H1 (cell line): ENCODE results near the gene FYB2. TPM values are rescaled to one million over a fixed set of nuclear protein-coding genes. Genes with fewer than 3 reads are reported as not detected.

Experiments used
- CTCF ChIA-PET: fragments of 300-600 bp; sonication (Branson Sonifier 250); formaldehyde crosslinking; loops from one replicate; lab custom pipeline; 2021; ENCODE audit not compliant: partially characterized antibody; lab: Charles Lee
- POLR2A ChIA-PET: fragments of 300-600 bp; sonication (Branson Sonifier 250); formaldehyde crosslinking; loops from one replicate; lab custom pipeline; 2021; ENCODE audit warnings: inconsistent platforms; ENCODE audit not compliant: partially characterized antibody; lab: Charles Lee
- DNase-seq, 2 experiments: peaks; one replicate each; pipeline versions ENCODE4 v3.0.0 to v3.0.0-alpha.2; 2010 to 2022; ENCODE audit warnings: low spot score in 2 of 2, low read depth in 1 of 2, mixed read lengths in 1 of 2
- FAIRE-seq: peaks from 2 replicates; lab custom pipeline; 2011; peaks lifted over from hg19 to GRCh38; lab: Jason Lieb, UNC
- H2AFZ ChIP-seq: 2 replicates; pipeline ENCODE4 v1.8.1; 2012; ENCODE audit warnings: low read length, inconsistent platforms
- H2AK5ac ChIP-seq: 2 replicates; pipeline ENCODE4 v1.6.1; 2013; ENCODE audit warnings: low read depth, low read length
- H2BK120ac ChIP-seq: replicated peaks from 2 replicates; pipeline ENCODE3; 2013; ENCODE audit warnings: low read depth, low read length, inconsistent platforms
- H2BK12ac ChIP-seq: 2 replicates; pipeline ENCODE4 v1.6.1; 2013; ENCODE audit warnings: low read depth, low read length
- H2BK15ac ChIP-seq: 2 replicates; pipeline ENCODE4 v1.6.1; 2013; ENCODE audit warnings: low read length
- H2BK20ac ChIP-seq: 2 replicates; pipeline ENCODE4 v1.6.1; 2013; ENCODE audit warnings: low read length
- H2BK5ac ChIP-seq: 2 replicates; pipeline ENCODE4 v1.6.1; 2013; ENCODE audit warnings: low read depth, low read length
- H3K14ac ChIP-seq: 2 replicates; pipeline ENCODE4 v1.6.1; 2013; ENCODE audit warnings: inconsistent platforms; ENCODE audit not compliant: insufficient read length
- H3K18ac ChIP-seq: 2 replicates; pipeline ENCODE4 v1.6.1; 2013; ENCODE audit warnings: low read length; ENCODE audit errors: extremely low read depth
- H3K23ac ChIP-seq: 2 replicates; pipeline ENCODE4 v1.6.1; 2013; ENCODE audit warnings: inconsistent platforms; ENCODE audit not compliant: insufficient read length
- H3K23me2 ChIP-seq: 2 replicates; pipeline ENCODE4 v1.6.1; 2013; ENCODE audit warnings: low read depth, low read length
- H3K27ac ChIP-seq: 2 replicates; pipeline ENCODE4 v1.6.1; 2011; ENCODE audit warnings: low read depth, low read length, inconsistent platforms
- H3K27me3 ChIP-seq, 4 experiments: replicated peaks in 1 of 4; 1 replicate in 1 of 4; 2 replicates in 3 of 4; pipeline versions ENCODE4 v1.6.1 to v1.8.1; 2011 to 2013; ENCODE audit warnings: low read length in 3 of 4, mild to moderate bottlenecking in 3 of 4, inconsistent platforms in 2 of 4, mixed read lengths in 2 of 4, moderate library complexity in 1 of 4; ENCODE audit not compliant: control insufficient read depth in 3 of 4, insufficient read depth in 3 of 4; ENCODE audit errors: extremely low read depth in 1 of 4
- H3K36me3 ChIP-seq, 4 experiments: 2 replicates each; pipeline versions ENCODE4 v1.6.1 to v1.8.1; 2011 to 2013; ENCODE audit warnings: mild to moderate bottlenecking in 4 of 4, low read length in 3 of 4, moderate library complexity in 2 of 4, control low read depth in 1 of 4, inconsistent platforms in 1 of 4; ENCODE audit not compliant: insufficient read depth in 4 of 4, control insufficient read depth in 2 of 4
- H3K4ac ChIP-seq: replicated peaks from 2 replicates; pipeline ENCODE3; 2013; ENCODE audit warnings: low read length, low read depth, mixed read lengths, inconsistent platforms; ENCODE audit not compliant: insufficient read length
- H3K4me1 ChIP-seq, 4 experiments: replicated peaks in 1 of 4; 1 replicate in 1 of 4; 2 replicates in 3 of 4; pipeline versions ENCODE4 v1.6.1 to v1.8.1; 2011 to 2013; ENCODE audit warnings: low read length in 3 of 4, inconsistent platforms in 2 of 4, mixed read lengths in 1 of 4; ENCODE audit not compliant: insufficient read depth in 4 of 4, control insufficient read depth in 3 of 4
- H3K4me2 ChIP-seq, 2 experiments: 2 replicates each; pipeline versions ENCODE4 v1.6.1 to v1.8.1; 2011 to 2013; ENCODE audit warnings: low read depth in 2 of 2, low read length in 2 of 2, control low read depth in 1 of 2, inconsistent platforms in 1 of 2, mild to moderate bottlenecking in 1 of 2; ENCODE audit not compliant: insufficient read depth in 1 of 2
- H3K4me3 ChIP-seq, 4 experiments: fragments of 200-600, 300-600 bp in 1 of 4; sonication (generic), shearing (Covaris generic), sonication (Bioruptor Twin) in 1 of 4; 2 replicates each; pipeline versions ENCODE4 v1.5.1 to v1.8.1; 2011 to 2016; ENCODE audit warnings: low read length in 4 of 4, low read depth in 3 of 4, control low read depth in 2 of 4, inconsistent platforms in 2 of 4, mild to moderate bottlenecking in 2 of 4, mixed read lengths in 1 of 4, moderate library complexity in 1 of 4; ENCODE audit not compliant: insufficient read depth in 2 of 4; ENCODE audit errors: extremely low read depth in 1 of 4
- H3K56ac ChIP-seq: replicated peaks from 2 replicates; pipeline ENCODE3; 2013; ENCODE audit warnings: low read depth, mild to moderate bottlenecking, mixed read lengths, low read length, inconsistent platforms; ENCODE audit not compliant: insufficient read length
- H3K79me1 ChIP-seq: 2 replicates; pipeline ENCODE4 v1.6.1; 2013; ENCODE audit warnings: low read depth, low read length, control low read depth
- H3K79me2 ChIP-seq, 2 experiments: 2 replicates each; pipeline versions ENCODE4 v1.6.1 to v1.8.1; 2012 to 2013; ENCODE audit warnings: low read length in 2 of 2, mild to moderate bottlenecking in 2 of 2, inconsistent platforms in 1 of 2; ENCODE audit not compliant: insufficient read depth in 2 of 2, control insufficient read depth in 1 of 2
- H3K9ac ChIP-seq, 4 experiments: replicated peaks in 1 of 4; 1 replicate in 1 of 4; 2 replicates in 3 of 4; pipeline versions ENCODE4 v1.6.1 to v1.8.1; 2011 to 2013; ENCODE audit warnings: low read depth in 3 of 4, low read length in 3 of 4, control low read depth in 2 of 4, mild to moderate bottlenecking in 2 of 4, moderate library complexity in 2 of 4, inconsistent platforms in 1 of 4; ENCODE audit errors: extremely low read depth in 1 of 4
- H3K9me3 ChIP-seq, 2 experiments: 2 replicates each; pipeline versions ENCODE4 v1.6.1 to v1.8.1; 2012 to 2013; ENCODE audit warnings: mild to moderate bottlenecking in 2 of 2, moderate library complexity in 2 of 2, control low read depth in 1 of 2, inconsistent platforms in 1 of 2, low read depth in 1 of 2, low read length in 1 of 2, mixed read lengths in 1 of 2; ENCODE audit not compliant: insufficient read depth in 2 of 2
- H4K20me1 ChIP-seq, 2 experiments: replicated peaks in 1 of 2; 2 replicates each; pipeline versions ENCODE3 to v1.8.1; 2011 to 2013; ENCODE audit warnings: inconsistent platforms in 2 of 2, low read length in 2 of 2, mild to moderate bottlenecking in 1 of 2; ENCODE audit not compliant: insufficient read depth in 2 of 2, control insufficient read depth in 1 of 2
- H4K5ac ChIP-seq: 2 replicates; pipeline ENCODE4 v1.6.1; 2013; ENCODE audit warnings: low read length, low read depth, mixed read lengths, inconsistent platforms; ENCODE audit not compliant: insufficient read length
- H4K8ac ChIP-seq: 2 replicates; pipeline ENCODE4 v1.8.0; 2013; ENCODE audit warnings: mild to moderate bottlenecking, moderate library complexity, low read length, inconsistent platforms; ENCODE audit not compliant: insufficient read depth; ENCODE audit errors: extremely low read depth
- H4K91ac ChIP-seq: replicated peaks from 2 replicates; pipeline ENCODE3; 2013; ENCODE audit warnings: low read length, mixed read lengths, inconsistent platforms; ENCODE audit not compliant: insufficient read length
- BCL11A ChIP-seq, 2 experiments: IDR thresholded peaks; one replicate each; pipeline ENCODE4 v1.6.1; 2011; ENCODE audit warnings: low read depth in 2 of 2, low read length in 2 of 2, mild to moderate bottlenecking in 2 of 2
- CBX8 ChIP-seq: fragments of 300-800, 300-1000 bp; sonication (generic); IDR thresholded peaks from 2 replicates; pipeline ENCODE4 v1.7.1; 2016; ENCODE audit warnings: low read depth, low read length, borderline replicate concordance
- FOSL1 ChIP-seq: IDR thresholded peaks from 2 replicates; pipeline ENCODE4 v1.6.1; 2011; ENCODE audit warnings: mild to moderate bottlenecking, low read depth, low read length, moderate library complexity; ENCODE audit not compliant: insufficient read depth
- GABPA ChIP-seq: IDR thresholded peaks from 2 replicates; pipeline ENCODE4 v1.6.1; 2011; ENCODE audit warnings: mild to moderate bottlenecking, low read length, moderate library complexity, borderline replicate concordance; ENCODE audit not compliant: insufficient read depth
- KDM1A ChIP-seq: fragments of 200-600, 300-600 bp; sonication (generic); IDR thresholded peaks from 2 replicates; pipeline ENCODE4 v1.7.1; 2016; ENCODE audit warnings: mild to moderate bottlenecking, low read length, borderline replicate concordance
- KDM5A ChIP-seq: fragments of 200-600 bp; IDR thresholded peaks from 2 replicates; pipeline ENCODE4 v1.7.1; 2012; ENCODE audit warnings: mild to moderate bottlenecking, low read length, inconsistent platforms, mixed read lengths
- NRF1 ChIP-seq: IDR thresholded peaks from 2 replicates; pipeline ENCODE4 v1.6.1; 2011; ENCODE audit warnings: mild to moderate bottlenecking, low read depth, low read length, improper control_type of control experiment
- RBBP5 ChIP-seq: IDR thresholded peaks from 2 replicates; pipeline ENCODE4 v1.7.1; 2012; ENCODE audit warnings: low read depth, mild to moderate bottlenecking, inconsistent platforms, low read length, moderate library complexity, borderline replicate concordance
- TAF1 ChIP-seq: IDR thresholded peaks from 2 replicates; pipeline ENCODE4 v1.6.1; 2011; ENCODE audit warnings: mild to moderate bottlenecking, low read depth, low read length
- TBP ChIP-seq: IDR thresholded peaks from 2 replicates; pipeline ENCODE4 v1.6.1; 2011; ENCODE audit warnings: low read depth, low read length, improper control_type of control experiment
- TEAD4 ChIP-seq: IDR thresholded peaks from 2 replicates; pipeline ENCODE4 v1.6.1; 2012; ENCODE audit warnings: low read depth, low read length, inconsistent platforms, mixed read lengths
- WGBS, 2 experiments: shearing (Covaris generic) in 1 of 2; methylation state at CpG; one replicate each; pipeline versions ENCODE4 v1.1.6 to v1.1.7; 2013 to 2015; ENCODE audit warnings: low lambda C conversion rate in 2 of 2, mixed read lengths in 2 of 2, inconsistent platforms in 1 of 2, low coverage in 1 of 2, missing lambda C conversion rate in 1 of 2; ENCODE audit not compliant: insufficient replicate concordance in 2 of 2, insufficient coverage in 1 of 2, insufficient read length in 1 of 2; ENCODE audit errors: extremely low coverage in 1 of 2, missing lambda C conversion rate in 1 of 2; 5-methylcytosine and 5-hydroxymethylcytosine counted together
- polyA plus RNA-seq, 7 experiments: library from polyadenylated mRNA; depleted of rRNA in 3 of 7; stranded (reverse) in 5 of 7; unstranded in 2 of 7; fragments of >200 nt in 5 of 7; fragments of 200-250 nt in 2 of 7; gene quantifications; 1 replicate in 5 of 7; 2 replicates in 1 of 7; 4 replicates in 1 of 7; pipeline versions ENCODE4 v1.2.1 to v1.2.3, GENCODE V29; 2011 to 2013; ENCODE audit warnings: missing spikeins in 2 of 7, mixed read lengths in 2 of 7
- total RNA-seq: library from RNA; stranded (reverse); fragmentation: NEBNext Ultra II Directional; extraction: Animal tissue kit (Norgen Biotek cat#: 25700); gene quantifications from 2 replicates; pipeline ENCODE4 v1.2.1, GENCODE V29; 2021
- TF ChIP-seq, protein P1 (sequence below): IDR thresholded peaks from 2 replicates; pipeline ENCODE4 v1.6.1; 2011; ENCODE audit warnings: low read length, improper control_type of control experiment

FYB2 gene
- total and polyA plus RNA-seq, 2 of the 8 experiments (the other 6 are each of a cell fraction or from before 2014, with no cell fraction given) = 0.11 to 0.17 TPM

DNA sequence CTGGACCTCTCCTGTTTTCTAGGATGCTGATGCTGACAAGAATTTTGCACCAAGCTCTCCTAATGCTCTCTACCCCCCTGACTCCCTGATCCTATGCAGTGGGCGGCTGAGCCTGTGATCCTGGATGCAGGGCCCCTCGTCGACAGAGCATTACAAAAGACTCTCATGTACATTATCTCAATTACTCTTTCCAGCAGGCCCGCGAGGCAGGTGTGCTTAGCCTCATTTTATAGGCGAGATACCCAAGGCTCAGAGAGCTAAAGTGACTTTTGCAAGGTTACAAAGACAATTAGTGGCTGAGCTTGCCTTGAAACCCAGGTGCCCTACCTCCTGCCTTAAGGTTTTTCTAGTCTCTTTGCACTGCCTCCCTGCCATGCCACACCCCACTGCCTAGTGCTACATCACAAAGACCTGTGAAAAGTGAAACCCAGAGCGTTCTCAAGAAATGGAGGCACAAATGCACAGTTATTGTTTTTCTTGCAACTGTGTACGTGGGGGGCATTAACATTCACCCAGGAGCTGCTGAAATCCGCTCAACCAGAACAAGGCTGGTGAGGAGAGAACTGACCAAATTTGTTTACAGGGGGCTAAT is 25.4 kb upstream of the FYB2 start:
- POLR2A ChIA-PET = interaction anchor here (0.5 kb wide), 1 partner anchor 120 kb away, joined by 3 read pairs; no protein-coding TSS in a partner anchor

More for the DNA sequence above, 25.4 kb upstream of the FYB2 start:
- no peaks in the 10 kb centered on the region for H3K79me2 ChIP-seq
- no peak for DNase-seq
- H3K4ac ChIP-seq = no peak overlapping the region
- H2BK12ac ChIP-seq = no peak overlapping the region
- no peak for TF ChIP-seq TEAD4
- TF ChIP-seq BCL11A (IDR thresholded peaks at IDR 0.05; ENCODE audit: low read depth in 2 of 2, low read length in 2 of 2) = no peak
- no peak for TF ChIP-seq KDM5A
- TF ChIP-seq KDM1A = no peak
- no peak for TF ChIP-seq NRF1
- TF ChIP-seq TBP = no peak
- TF ChIP-seq, protein P1, sequence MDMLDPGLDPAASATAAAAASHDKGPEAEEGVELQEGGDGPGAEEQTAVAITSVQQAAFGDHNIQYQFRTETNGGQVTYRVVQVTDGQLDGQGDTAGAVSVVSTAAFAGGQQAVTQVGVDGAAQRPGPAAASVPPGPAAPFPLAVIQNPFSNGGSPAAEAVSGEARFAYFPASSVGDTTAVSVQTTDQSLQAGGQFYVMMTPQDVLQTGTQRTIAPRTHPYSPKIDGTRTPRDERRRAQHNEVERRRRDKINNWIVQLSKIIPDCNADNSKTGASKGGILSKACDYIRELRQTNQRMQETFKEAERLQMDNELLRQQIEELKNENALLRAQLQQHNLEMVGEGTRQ = no peak
- TF ChIP-seq CBX8 = no peak
- TF ChIP-seq TAF1 = no peak
- TF ChIP-seq GABPA = no peak
- TF ChIP-seq RBBP5 = no peak
- TF ChIP-seq FOSL1 = no peak
- TF ChIP-seq, all 59 proteins: peak for 0
- H3K56ac ChIP-seq = no peak overlapping the region
- H3K18ac ChIP-seq = no peak overlapping the region
- H3K4me3 ChIP-seq = no peak overlapping the region
- CTCF ChIA-PET = interaction anchor here (2.0 kb wide), 1 partner anchor 14 kb away, joined by 6 read pairs; no protein-coding TSS in a partner anchor
- H3K36me3 ChIP-seq = no peaks in the 10 kb centered on the region
- H3K23me2 ChIP-seq = no peaks in the 10 kb centered on the region
- H2AK5ac ChIP-seq = no peak overlapping the region
- H4K8ac ChIP-seq = no peak overlapping the region
- H2BK20ac ChIP-seq = no peak overlapping the region
- no peaks in the 10 kb centered on the region for H4K20me1 ChIP-seq
- H3K4me1 ChIP-seq = peaks cover 0 to 9% (median 7%) of the 10 kb centered on the region in 4 experiments; a peak in 3 of 7 replicates
- no peaks in the 10 kb centered on the region for H3K9me3 ChIP-seq
- no peak overlapping the region for H2BK15ac ChIP-seq
- no peaks in the 10 kb centered on the region for H3K27me3 ChIP-seq
- no peak overlapping the region for H3K14ac ChIP-seq
- no peak overlapping the region for H3K27ac ChIP-seq
- no peak overlapping the region for H3K4me2 ChIP-seq
- no peaks in the 10 kb centered on the region for H3K79me1 ChIP-seq
- no peak overlapping the region for H4K5ac ChIP-seq
- H3K9ac ChIP-seq = no peak overlapping the region; a peak in 1 of 7 replicates
- H3K23ac ChIP-seq = no peak overlapping the region
- H2AFZ ChIP-seq = no peak overlapping the region
- WGBS, 2 experiments = 72% methylated on average over 9 of the region's 9 CpGs; no CpG with 5 or more reads in 1 of the 2 experiments
- H2BK120ac ChIP-seq = no peak overlapping the region
- H2BK5ac ChIP-seq = no peak overlapping the region
- FAIRE-seq = no peak
- H4K91ac ChIP-seq = no peak overlapping the region
